Stimulated activated memory B cell treated with anti-CD40 and anti-IgM and Interleukin-4, amounts not matched to agents 10 μg/mL and 1 μg/mL and 100 μg/mL, for 72 hours (primary cell): ENCODE results near the gene GNAT1.

Source experiments
- ATAC-seq: fragments of 150-1000 bp; cut with Tn5 transposase; 2 replicates; pipeline ENCODE4 v1.10.0; 2021
- H3K27ac Mint-ChIP-seq: one replicate; pipeline ENCODE4 v1.8.0; 2022; ENCODE audit warnings: mild to moderate bottlenecking, mixed read lengths
- H3K27me3 Mint-ChIP-seq: one replicate; pipeline ENCODE4 v1.8.0; 2022; ENCODE audit warnings: mixed read lengths
- H3K36me3 Mint-ChIP-seq: one replicate; pipeline ENCODE4 v1.8.0; 2022; ENCODE audit warnings: mixed read lengths
- H3K4me1 Mint-ChIP-seq: one replicate; pipeline ENCODE4 v1.8.0; 2022; ENCODE audit warnings: mixed read lengths
- H3K4me3 Mint-ChIP-seq: one replicate; pipeline ENCODE4 v1.8.0; 2022; ENCODE audit warnings: mild to moderate bottlenecking, moderate library complexity, mixed read lengths
- H3K9me3 Mint-ChIP-seq: one replicate; pipeline ENCODE4 v1.8.0; 2022; ENCODE audit warnings: mixed read lengths

The GNAT1 gene

DNA sequence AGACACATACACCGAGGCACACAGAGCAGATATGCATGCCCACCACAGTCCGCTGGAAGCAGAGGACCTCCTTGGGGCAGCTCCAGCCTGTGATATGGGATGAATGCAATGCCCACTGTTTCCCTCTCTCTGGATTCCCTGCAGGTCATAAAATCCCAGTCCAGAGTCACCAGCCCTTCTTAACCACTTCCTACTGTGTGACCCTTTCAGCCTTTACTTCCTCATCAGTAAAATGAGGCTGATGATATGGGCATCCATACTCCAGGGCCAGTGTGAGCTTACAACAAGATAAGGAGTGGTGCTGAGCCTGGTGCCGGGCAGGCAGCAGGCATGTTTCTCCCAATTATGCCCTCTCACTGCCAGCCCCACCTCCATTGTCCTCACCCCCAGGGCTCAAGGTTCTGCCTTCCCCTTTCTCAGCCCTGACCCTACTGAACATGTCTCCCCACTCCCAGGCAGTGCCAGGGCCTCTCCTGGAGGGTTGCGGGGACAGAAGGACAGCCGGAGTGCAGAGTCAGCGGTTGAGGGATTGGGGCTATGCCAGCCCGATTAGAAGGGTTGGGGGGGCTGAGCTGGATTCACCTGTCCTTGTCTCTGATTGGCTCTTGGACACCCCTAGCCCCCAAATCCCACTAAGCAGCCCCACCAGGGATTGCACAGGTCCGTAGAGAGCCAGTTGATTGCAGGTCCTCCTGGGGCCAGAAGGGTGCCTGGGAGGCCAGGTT is at the start of gene GNAT1:
Gene GNAT1 (plus strand): TSS at position 675 of the 725 bp plus-strand sequence. CDS start 116 bp downstream, outside the sequence.
- ATAC-seq: no peak
- H3K27ac Mint-ChIP-seq: no peak within 1 kb of the TSS
- no peaks in the 10 kb centered on the region for H3K9me3 Mint-ChIP-seq
- peaks cover 13% of the 10 kb centered on the region for H3K4me1 Mint-ChIP-seq
- H3K27me3 Mint-ChIP-seq: peaks cover 14% of the 10 kb centered on the region
- no peak within 1 kb of the TSS for H3K4me3 Mint-ChIP-seq
- no peaks in the 10 kb centered on the region for H3K36me3 Mint-ChIP-seq

GRCh38 chr3:50146316-50146901 is 45.0 kb upstream of the GNAT1 start:
- H3K4me1 Mint-ChIP-seq: no peaks in the 10 kb centered on the region
- H3K9me3 Mint-ChIP-seq: no peaks in the 10 kb centered on the region
- H3K27me3 Mint-ChIP-seq: peaks cover 65% of the 10 kb centered on the region
- no peak overlapping the region for H3K4me3 Mint-ChIP-seq
- no peaks in the 10 kb centered on the region for H3K36me3 Mint-ChIP-seq
- no peak overlapping the region for H3K27ac Mint-ChIP-seq
- no peak for ATAC-seq

GRCh38 chr3:50147016-50147415 is 44.4 kb upstream of the GNAT1 start:
- H3K4me3 Mint-ChIP-seq: no peak overlapping the region
- no peaks in the 10 kb centered on the region for H3K4me1 Mint-ChIP-seq
- no peaks in the 10 kb centered on the region for H3K36me3 Mint-ChIP-seq
- no peak overlapping the region for H3K27ac Mint-ChIP-seq
- no peak for ATAC-seq
- peaks cover 59% of the 10 kb centered on the region for H3K27me3 Mint-ChIP-seq
- H3K9me3 Mint-ChIP-seq: no peaks in the 10 kb centered on the region

- Mint-ChIP-seq H3K27ac (no peak overlapping the region), H3K4me1 (no peaks in the 10 kb centered on the region), H3K36me3 (no peaks in the 10 kb centered on the region), H3K9me3 (no peaks in the 10 kb centered on the region), H3K4me3 (no peak overlapping the region), H3K27me3 (peaks cover 55% of the 10 kb centered on the region)
- no peak for ATAC-seq
Measured at GRCh38 chr3:50147447-50147846, 44.0 kb upstream of the GNAT1 start.

GRCh38 chr3:50147861-50148260 is 43.5 kb upstream of the GNAT1 start:
- Mint-ChIP-seq H3K9me3 (no peaks in the 10 kb centered on the region), H3K4me3 (no peak overlapping the region), H3K4me1 (no peaks in the 10 kb centered on the region), H3K27ac (no peak overlapping the region), H3K27me3 (peaks cover 52% of the 10 kb centered on the region), H3K36me3 (no peaks in the 10 kb centered on the region)
- ATAC-seq: no peak

DNA sequence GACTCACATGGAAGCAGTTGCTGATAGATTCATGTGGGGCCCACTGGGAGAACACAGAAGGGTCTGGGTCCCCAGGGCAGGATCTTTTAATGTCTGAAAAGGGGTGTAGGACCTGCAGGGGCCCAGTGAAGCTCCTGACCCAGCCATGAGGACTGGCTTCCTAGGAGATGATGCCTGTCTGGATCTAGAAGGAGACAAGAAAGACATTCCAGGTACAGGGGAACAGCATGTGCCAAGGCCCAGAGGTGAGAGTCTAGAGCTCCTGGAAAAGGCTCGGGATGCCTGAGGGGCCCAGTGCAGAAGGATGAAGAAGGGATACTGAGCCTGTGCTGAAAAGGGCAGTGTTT is 41.0 kb upstream of the GNAT1 start:
- Mint-ChIP-seq H3K27me3 (peaks cover 63% of the 10 kb centered on the region), H3K4me3 (no peak overlapping the region), H3K27ac (no peak overlapping the region), H3K4me1 (peaks cover 15% of the 10 kb centered on the region), H3K9me3 (no peaks in the 10 kb centered on the region), H3K36me3 (no peaks in the 10 kb centered on the region)
- ATAC-seq: no peak

GRCh38 chr3:50150863-50151686 is 40.3 kb upstream of the GNAT1 start:
- Mint-ChIP-seq H3K4me1 (peaks cover 20% of the 10 kb centered on the region), H3K4me3 (no peak overlapping the region), H3K36me3 (no peaks in the 10 kb centered on the region), H3K9me3 (no peaks in the 10 kb centered on the region), H3K27me3 (peaks cover 62% of the 10 kb centered on the region), H3K27ac (no peak overlapping the region)
- no peak for ATAC-seq

- H3K4me3 Mint-ChIP-seq: no peak overlapping the region
- no peak overlapping the region for H3K27ac Mint-ChIP-seq
- ATAC-seq: no peak
- H3K4me1 Mint-ChIP-seq: peaks cover 23% of the 10 kb centered on the region
- no peaks in the 10 kb centered on the region for H3K36me3 Mint-ChIP-seq
- no peaks in the 10 kb centered on the region for H3K9me3 Mint-ChIP-seq
- H3K27me3 Mint-ChIP-seq: peaks cover 62% of the 10 kb centered on the region
Measured at GRCh38 chr3:50151728-50152127, 39.7 kb upstream of the GNAT1 start.

- Mint-ChIP-seq H3K36me3 (no peaks in the 10 kb centered on the region), H3K4me1 (peaks cover 23% of the 10 kb centered on the region), H3K27me3 (peaks cover 54% of the 10 kb centered on the region), H3K27ac (no peak overlapping the region), H3K4me3 (peak overlapping the region; percentile 82), H3K9me3 (no peaks in the 10 kb centered on the region)
- no peak for ATAC-seq
Measured at GRCh38 chr3:50153782-50154475, 37.5 kb upstream of the GNAT1 start.

DNA sequence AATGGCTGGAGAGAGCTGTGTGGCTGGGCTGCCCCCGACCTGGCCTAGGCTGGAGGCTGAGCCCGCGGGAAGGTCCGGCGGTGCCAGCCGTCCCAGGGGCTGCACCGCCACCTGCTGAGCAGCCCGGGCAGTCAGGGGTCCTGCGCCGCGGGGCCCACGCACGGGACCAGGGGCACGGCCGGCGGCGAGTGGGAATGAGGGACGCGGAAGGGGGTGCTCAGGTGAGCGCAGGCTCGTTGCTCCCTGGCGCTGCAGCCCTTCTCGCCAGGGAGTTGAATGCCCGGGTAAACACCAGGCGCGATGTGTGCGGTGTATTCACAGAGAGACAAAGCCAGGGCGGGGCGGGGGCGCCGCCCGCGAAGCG is 37.0 kb upstream of the GNAT1 start:
- Mint-ChIP-seq H3K36me3 (no peaks in the 10 kb centered on the region), H3K27me3 (peaks cover 53% of the 10 kb centered on the region), H3K4me3 (peak overlapping the region; percentile 82), H3K9me3 (no peaks in the 10 kb centered on the region), H3K27ac (no peak overlapping the region), H3K4me1 (peaks cover 23% of the 10 kb centered on the region)
- peak; percentile 34 for ATAC-seq

DNA sequence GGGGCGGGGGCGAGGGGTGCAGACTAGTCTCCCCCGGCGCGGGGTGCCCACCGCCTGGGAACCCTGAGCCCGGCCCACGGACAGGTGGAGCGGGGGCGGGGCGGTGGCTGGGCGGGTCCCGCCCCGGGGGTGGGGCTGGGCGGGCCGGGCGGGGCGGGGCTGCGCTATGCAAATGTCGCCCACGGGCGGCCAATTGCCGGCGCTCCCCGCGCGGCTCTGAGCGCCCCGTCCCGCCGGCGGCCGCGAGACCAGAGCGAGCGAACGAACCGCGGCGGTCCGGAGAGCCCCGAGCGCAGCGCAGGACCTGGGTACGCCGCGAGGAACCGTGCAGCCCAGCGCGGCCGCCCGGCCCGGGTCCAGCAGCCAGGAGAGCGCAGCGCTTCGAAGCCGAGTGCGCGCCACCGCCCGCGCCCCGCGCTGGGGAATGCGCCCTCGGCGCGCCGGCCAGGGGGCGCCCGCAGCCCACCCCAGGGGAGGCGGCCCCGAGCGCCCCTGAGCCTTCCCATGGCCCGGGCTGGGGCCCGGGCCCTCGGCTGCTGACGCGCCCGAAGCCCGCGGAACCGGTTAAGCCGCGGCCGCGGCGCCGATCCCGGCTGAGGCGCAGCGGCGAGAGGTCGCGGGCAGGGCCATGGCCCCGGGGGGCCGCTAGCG is 36.4 kb upstream of the GNAT1 start, which contains the start of gene SEMA3F:
Gene SEMA3F (plus strand): TSS at position 485 of the 651 bp plus-strand sequence. CDS start 4,299 bp downstream, outside the sequence.
- Mint-ChIP-seq H3K4me1 (peaks cover 23% of the 10 kb centered on the region), H3K36me3 (no peaks in the 10 kb centered on the region), H3K27me3 (peaks cover 53% of the 10 kb centered on the region), H3K27ac (no peak within 1 kb of the TSS), H3K9me3 (no peaks in the 10 kb centered on the region), H3K4me3 (peak within 1 kb of the TSS; percentile 82)
- peak; percentile 90 for ATAC-seq

GRCh38 chr3:50155491-50155878 is 35.9 kb upstream of the GNAT1 start:
- Mint-ChIP-seq H3K27me3 (peaks cover 47% of the 10 kb centered on the region), H3K4me3 (peak overlapping the region; percentile 70)

GRCh38 chr3:50155891-50156290 is 35.5 kb upstream of the GNAT1 start:
- H3K4me1 Mint-ChIP-seq: peaks cover 23% of the 10 kb centered on the region
- no peak for ATAC-seq
- no peaks in the 10 kb centered on the region for H3K9me3 Mint-ChIP-seq
- H3K36me3 Mint-ChIP-seq: no peaks in the 10 kb centered on the region
- H3K27ac Mint-ChIP-seq: no peak overlapping the region
- peaks cover 43% of the 10 kb centered on the region for H3K27me3 Mint-ChIP-seq
- peak overlapping the region; percentile 70 for H3K4me3 Mint-ChIP-seq

More at GRCh38 chr3:50155491-50155878, 35.9 kb upstream of the GNAT1 start:
- Mint-ChIP-seq H3K27ac (no peak overlapping the region), H3K4me1 (peaks cover 23% of the 10 kb centered on the region), H3K36me3 (no peaks in the 10 kb centered on the region), H3K9me3 (no peaks in the 10 kb centered on the region)
- ATAC-seq: no peak

DNA sequence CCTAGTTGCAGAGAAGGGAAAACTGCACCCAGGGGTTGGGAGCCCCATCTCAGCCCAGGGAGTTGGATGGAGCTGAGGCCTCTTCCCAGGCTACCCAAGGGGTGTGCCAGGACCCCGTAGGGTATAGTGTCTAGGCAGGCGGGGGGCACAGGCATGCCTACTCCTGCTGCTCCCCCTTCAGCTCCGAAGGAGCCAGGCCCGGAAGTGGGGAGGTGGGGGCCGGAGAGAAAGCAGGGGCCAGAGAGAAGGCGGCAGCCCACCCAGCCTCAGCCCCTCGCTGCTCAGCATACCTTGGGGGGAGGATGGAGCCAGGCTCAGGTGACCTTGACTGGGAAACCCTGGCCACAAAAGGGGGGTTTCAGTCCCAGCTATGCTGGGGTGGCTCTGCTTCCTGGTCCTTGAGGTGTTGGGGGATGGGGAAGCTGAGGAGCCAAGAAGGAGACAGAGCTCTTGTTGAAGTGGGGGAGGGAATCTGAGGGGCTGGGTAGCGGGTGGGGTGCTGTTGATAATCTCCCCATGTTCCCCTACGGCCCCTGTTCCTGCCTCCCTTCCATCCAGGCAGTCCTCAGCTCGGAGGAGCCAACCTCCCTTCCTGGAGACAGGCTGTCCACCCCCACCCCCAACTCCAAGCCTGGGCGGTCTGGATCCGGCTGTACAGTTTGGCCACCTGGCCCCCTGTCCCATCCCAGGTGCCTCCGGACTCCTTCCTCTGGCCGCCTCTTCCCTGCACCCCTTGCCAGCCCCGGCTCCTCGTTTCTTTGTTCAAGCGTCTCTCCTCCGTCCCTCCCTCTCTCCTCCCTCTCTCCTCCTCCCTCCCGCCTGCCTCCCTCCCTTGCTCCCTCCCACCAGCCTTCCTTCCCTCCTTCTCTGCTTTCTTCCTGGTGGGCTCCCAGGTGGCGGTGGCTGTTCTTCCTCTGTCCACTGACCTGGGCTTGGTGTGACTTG is 34.6 kb upstream of the GNAT1 start:
- Mint-ChIP-seq H3K4me1 (peaks cover 23% of the 10 kb centered on the region), H3K36me3 (no peaks in the 10 kb centered on the region), H3K27me3 (peaks cover 43% of the 10 kb centered on the region), H3K27ac (no peak overlapping the region), H3K4me3 (no peak overlapping the region), H3K9me3 (no peaks in the 10 kb centered on the region)
- ATAC-seq: no peak
